Ovary (tissue), 9 donors: ENCODE data around the gene MAP1LC3A. TPM values are rescaled to one million over a fixed set of nuclear protein-coding genes. Genes with fewer than 3 reads are reported as not detected.
A peak's percentile ranks its signal among the peaks of the same experiment; 100 is the strongest.

Experiments used
- DNase-seq, 5 donors: peaks; one replicate each; pipeline ENCODE4 v3.0.0-alpha.2; 2019 to 2020
- H3K27ac ChIP-seq, 2 donors: fragments of 200-600 bp; one replicate each; pipeline versions ENCODE4 v1.5.1 to v1.8.0; 2019 to 2022
- H3K27me3 ChIP-seq: fragments of 200-600 bp; one replicate; pipeline ENCODE4 v1.8.0; 2022
- H3K36me3 ChIP-seq: fragments of 200-600 bp; sonication (generic); one replicate; pipeline ENCODE4 v1.5.1; 2019
- H3K4me1 ChIP-seq: one replicate; pipeline ENCODE4 v1.8.1; 2013; ENCODE audit warnings: mild to moderate bottlenecking, moderate library complexity; ENCODE audit not compliant: insufficient read depth
- H3K4me3 ChIP-seq: fragments of 200-600 bp; sonication (generic); one replicate; pipeline ENCODE4 v1.5.1; 2017
- H3K9me3 ChIP-seq, 2 donors: fragments of 200-600 bp in 1 of 2; sonication (generic) in 1 of 2; one replicate each; pipeline versions ENCODE4 v1.5.1 to v1.8.1; 2013 to 2019; ENCODE audit warnings: mild to moderate bottlenecking in 1 of 2, moderate library complexity in 1 of 2
- CTCF ChIP-seq, 3 donors: fragments of 450-650 bp in 2 of 3; fragments of 200-600 bp in 1 of 3; IDR thresholded peaks; one replicate each; pipeline versions ENCODE4 v1.5.1 to v1.8.0; 2016 to 2022; ENCODE audit warnings: antibody characterized with exemption in 3 of 3, mild to moderate bottlenecking in 1 of 3
- EP300 ChIP-seq: sonication (generic); formaldehyde crosslinking; IDR thresholded peaks from one replicate; pipeline ENCODE4 v1.6.1; 2017; ENCODE audit warnings: antibody characterized with exemption
- POLR2A ChIP-seq: fragments of 450-650 bp; IDR thresholded peaks from one replicate; pipeline ENCODE4 v1.6.1; 2017; ENCODE audit warnings: antibody characterized with exemption, mild to moderate bottlenecking, moderate library complexity
- WGBS, 3 donors: extraction: QIAGEN DNeasy Blood & Tissue Kit in 1 of 3; methylation state at CpG; one replicate each; pipeline versions ENCODE4 v1.1.5 to v1.1.7; 2013 to 2017; 5-methylcytosine and 5-hydroxymethylcytosine counted together
- intact Hi-C, 4 donors: fragments of 100-400 bp; cut with DNase I; formaldehyde crosslinking; loops; one replicate each; pipeline versions ENCODE4 v1.11.0 to v1.15.1; 2022 to 2023
- polyA plus RNA-seq, 2 donors: library from polyadenylated mRNA; stranded (reverse); fragments of 200-250 nt in 1 of 2; fragments of 350-450 nt in 1 of 2; fragmentation: Illumina TruSeq in 1 of 2; extraction: RNeasy Lipid Tissue Mini Kit (QIAGEN cat#74804) in 1 of 2; gene quantifications; one replicate each; pipeline ENCODE4 v1.2.3, GENCODE V29; 2013 to 2014
- total RNA-seq, 7 donors: library from RNA; depleted of rRNA in 2 of 7; stranded (reverse); fragments of >200 nt in 2 of 7; fragmentation: NEBNext Ultra II Directional in 3 of 7; extraction: Animal tissue kit (Norgen Biotek cat#: 25700) in 3 of 7; gene quantifications; one replicate each; pipeline versions ENCODE4 v1.1.0 to v1.2.4, GENCODE V29; 2016 to 2023
- donor health status: DM: no; HTN: no; CAD: no; lungs with moderate emphysema.
- donor health status: DM: no; HTN: no; CAD: no.
- donor health status: Bipolar disorder and iron deficiency.
- donor health status: DM: yes; HTN: yes; CAD: no.
- donor health status: DM: no; HTN: no; CAD: no.
- donor health status: DM: yes; HTN: yes; CAD: no.

MAP1LC3A gene
- total and polyA plus RNA-seq, 9 donors, result 3.4 to 66.1 (median 36.0) TPM

- intact Hi-C loops, result loop anchor here in 1 of 4 donors (10.0 kb wide), 1 partner anchor 173 kb away; the partner anchor contains the start of gene TP53INP2
- 88 to 90% (median 90%) methylated on average over 8 of the region's 8 CpGs for WGBS, 3 donors
These were observed 26.8 kb upstream of the MAP1LC3A start for GRCh38 chr20:34531608-34532265.

GRCh38 chr20:34532320-34532719, 26.2 kb upstream of the MAP1LC3A start:
- Histone ChIP-seq H3K4me1 (no peaks in the 10 kb centered on the region), H3K36me3 (no peaks in the 10 kb centered on the region), H3K4me3 (no peak overlapping the region), H3K9me3 (no peaks in the 10 kb centered on the region), H3K27ac (no peak overlapping the region), H3K27me3 (no peaks in the 10 kb centered on the region)
- intact Hi-C loops, result loop anchor here in 1 of 4 donors (10.0 kb wide), 1 partner anchor 172 kb away; the partner anchor contains the start of gene TP53INP2
- 73 to 76% (median 74%) methylated on average over 8 of the region's 8 CpGs for WGBS, 3 donors
- TF ChIP-seq CTCF (IDR thresholded peaks at IDR 0.05) (no peak), EP300 (no peak), POLR2A (no peak)
- DNase-seq, result peak in 1 of 5 donors; percentile 12

More at GRCh38 chr20:34531608-34532265, 26.8 kb upstream of the MAP1LC3A start:
- Histone ChIP-seq H3K4me3 (no peak overlapping the region), H3K9me3 (no peaks in the 10 kb centered on the region), H3K27me3 (no peaks in the 10 kb centered on the region), H3K36me3 (no peaks in the 10 kb centered on the region), H3K4me1 (no peaks in the 10 kb centered on the region), H3K27ac (no peak overlapping the region)
- DNase-seq, result peak in 3 of 5 donors; percentile 6 to 28 (median 7)
- TF ChIP-seq POLR2A, result no peak
- TF ChIP-seq EP300, result no peak
- TF ChIP-seq CTCF (IDR thresholded peaks at IDR 0.05), result no peak

GRCh38 chr20:34532756-34533155, 25.8 kb upstream of the MAP1LC3A start:
- no peaks in the 10 kb centered on the region for H3K27me3 ChIP-seq
- no peak for TF ChIP-seq CTCF (IDR thresholded peaks at IDR 0.05)
- TF ChIP-seq EP300, result no peak
- no peak for TF ChIP-seq POLR2A
- WGBS, 3 donors, result 90 to 92% (median 92%) methylated on average over 7 of the region's 7 CpGs
- no peaks in the 10 kb centered on the region for H3K36me3 ChIP-seq
- H3K27ac ChIP-seq, result no peak overlapping the region
- no peak for DNase-seq
- H3K4me3 ChIP-seq, result no peak overlapping the region
- intact Hi-C loops, result loop anchor here in 1 of 4 donors (10.0 kb wide), 1 partner anchor 172 kb away; the partner anchor contains the start of gene TP53INP2
- H3K9me3 ChIP-seq, result no peaks in the 10 kb centered on the region
- H3K4me1 ChIP-seq, result no peaks in the 10 kb centered on the region

- H3K36me3 ChIP-seq, result no peaks in the 10 kb centered on the region
- intact Hi-C loops, result loop anchor here in 1 of 4 donors (10.0 kb wide), 1 partner anchor 170 kb away; the partner anchor contains the start of gene TP53INP2
- H3K27me3 ChIP-seq, result no peaks in the 10 kb centered on the region
- H3K4me1 ChIP-seq, result no peaks in the 10 kb centered on the region
- no peak overlapping the region for H3K27ac ChIP-seq
- no peak overlapping the region for H3K4me3 ChIP-seq
- TF ChIP-seq CTCF (IDR thresholded peaks at IDR 0.05) (no peak), EP300 (no peak), POLR2A (no peak)
- 90 to 93% (median 92%) methylated on average over 15 of the region's 15 CpGs for WGBS, 3 donors
- no peaks in the 10 kb centered on the region for H3K9me3 ChIP-seq
- no peak for DNase-seq
These were observed 23.9 kb upstream of the MAP1LC3A start for GRCh38 chr20:34534391-34535165.
